Glutamatergic neuron (in vitro differentiated cells): ENCODE data around the gene CEACAM3. TPM values are rescaled to one million over a fixed set of nuclear protein-coding genes. Genes with fewer than 3 reads are reported as not detected.
A peak's percentile ranks its signal among the peaks of the same experiment; 100 is the strongest.
"Not testable (repeated sequence)": the region's sequence is repeated elsewhere in the genome, so short reads cannot be mapped to it uniquely, and the experiment has no call there.

ENCODE experiments used
- DNase-seq: peaks from one replicate; pipeline ENCODE4 v3.0.0; 2022
- H3K27ac Mint-ChIP-seq: one replicate; pipeline ENCODE4 v1.8.0; 2020; ENCODE audit warnings: mild to moderate bottlenecking, mixed read lengths, inconsistent platforms; ENCODE audit not compliant: unreplicated experiment
- H3K27me3 Mint-ChIP-seq: one replicate; pipeline ENCODE4 v1.8.0; 2020; ENCODE audit warnings: mild to moderate bottlenecking, moderate library complexity, mixed read lengths, inconsistent platforms; ENCODE audit not compliant: unreplicated experiment
- H3K36me3 Mint-ChIP-seq: one replicate; pipeline ENCODE4 v1.8.0; 2020; ENCODE audit warnings: mild to moderate bottlenecking, mixed read lengths, inconsistent platforms; ENCODE audit not compliant: unreplicated experiment
- H3K4me1 Mint-ChIP-seq: one replicate; pipeline ENCODE4 v1.8.0; 2020; ENCODE audit warnings: mild to moderate bottlenecking, low read depth, mixed read lengths, inconsistent platforms; ENCODE audit not compliant: unreplicated experiment
- H3K4me3 Mint-ChIP-seq: one replicate; pipeline ENCODE4 v1.8.0; 2020; ENCODE audit warnings: mild to moderate bottlenecking, mixed read lengths, inconsistent platforms; ENCODE audit not compliant: unreplicated experiment
- H3K9me3 Mint-ChIP-seq: one replicate; pipeline ENCODE4 v1.8.0; 2020; ENCODE audit warnings: mild to moderate bottlenecking, moderate library complexity, mixed read lengths, inconsistent platforms; ENCODE audit not compliant: unreplicated experiment
- CTCF ChIP-seq: fragments of 200-600 bp; sonication (generic); IDR thresholded peaks from one replicate; pipeline ENCODE4 v1.5.0; 2021; ENCODE audit not compliant: partially characterized antibody, unreplicated experiment
- total RNA-seq: library from RNA; stranded (reverse); fragmentation: NEBNext Ultra II Directional; extraction: Animal tissue kit (Norgen Biotek cat#: 25700); gene quantifications from one replicate; pipeline ENCODE4 v1.2.1, GENCODE V29; 2021; ENCODE audit not compliant: unreplicated experiment

Gene CEACAM3
- total RNA-seq, 1 donor from 2014 or later = not detected

GRCh38 chr19:41784312-41784711 lies 12.1 kb upstream of the CEACAM3 start:
- no peak for TF ChIP-seq CTCF
- no peak for DNase-seq
- Mint-ChIP-seq H3K4me3 (no peak overlapping the region), H3K36me3 (no peaks in the 10 kb centered on the region), H3K4me1 (no peaks in the 10 kb centered on the region), H3K9me3 (peaks cover 1% of the 10 kb centered on the region), H3K27me3 (peaks cover 3% of the 10 kb centered on the region), H3K27ac (no peak overlapping the region)

- peaks cover 1% of the 10 kb centered on the region for H3K9me3 Mint-ChIP-seq
- peaks cover 3% of the 10 kb centered on the region for H3K27me3 Mint-ChIP-seq
- H3K36me3 Mint-ChIP-seq = no peaks in the 10 kb centered on the region
- DNase-seq = no peak
- H3K4me3 Mint-ChIP-seq = no peak overlapping the region
- H3K27ac Mint-ChIP-seq = no peak overlapping the region
- no peak for TF ChIP-seq CTCF
- H3K4me1 Mint-ChIP-seq = no peaks in the 10 kb centered on the region
Measured at GRCh38 chr19:41784743-41785142, 11.6 kb upstream of the CEACAM3 start.

GRCh38 chr19:41785653-41786052 lies 10.7 kb upstream of the CEACAM3 start:
- Mint-ChIP-seq H3K27ac (no peak overlapping the region), H3K27me3 (peaks cover 3% of the 10 kb centered on the region), H3K4me3 (no peak overlapping the region), H3K36me3 (no peaks in the 10 kb centered on the region), H3K9me3 (peaks cover 1% of the 10 kb centered on the region), H3K4me1 (no peaks in the 10 kb centered on the region)
- DNase-seq = peak; percentile 68
- peak; percentile 81 for TF ChIP-seq CTCF

- Mint-ChIP-seq H3K27ac (no peak overlapping the region), H3K4me3 (no peak overlapping the region), H3K9me3 (peaks cover 1% of the 10 kb centered on the region), H3K36me3 (no peaks in the 10 kb centered on the region), H3K4me1 (no peaks in the 10 kb centered on the region), H3K27me3 (peaks cover 4% of the 10 kb centered on the region)
- no peak for TF ChIP-seq CTCF
- no peak for DNase-seq
Measured at GRCh38 chr19:41787055-41787454, 9.3 kb upstream of the CEACAM3 start.

GRCh38 chr19:41788518-41788917 lies 7.9 kb upstream of the CEACAM3 start:
- not testable (repeated sequence) for H3K4me3 Mint-ChIP-seq, H3K4me1 Mint-ChIP-seq, H3K27ac Mint-ChIP-seq, H3K27me3 Mint-ChIP-seq, H3K36me3 Mint-ChIP-seq, H3K9me3 Mint-ChIP-seq, DNase-seq

- H3K27me3 Mint-ChIP-seq, H3K4me1 Mint-ChIP-seq, H3K4me3 Mint-ChIP-seq, DNase-seq, H3K36me3 Mint-ChIP-seq, H3K9me3 Mint-ChIP-seq, H3K27ac Mint-ChIP-seq: not testable (repeated sequence)
Measured at GRCh38 chr19:41789053-41789452, 7.3 kb upstream of the CEACAM3 start.
